Measurements from ENCODE around the gene DNAI7.

DNA sequence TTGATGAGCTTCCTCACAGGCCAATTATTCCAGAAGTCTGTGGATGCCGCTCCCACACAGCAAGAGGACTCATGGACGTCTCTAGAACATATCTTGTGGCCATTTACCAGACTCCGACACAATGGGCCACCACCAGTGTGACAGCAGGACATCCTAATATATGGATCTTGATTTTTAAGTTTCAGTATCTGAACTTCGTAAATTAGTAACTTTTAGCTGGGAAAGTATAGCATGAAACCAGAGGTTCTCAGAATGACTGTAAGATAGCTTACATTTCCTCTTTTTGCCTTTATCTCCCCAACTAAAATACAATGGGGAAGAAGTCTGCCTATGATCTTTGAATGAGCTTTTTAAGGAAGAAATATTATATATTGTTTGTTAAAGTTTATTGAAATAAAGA, 87.0 kb downstream of the DNAI7 start:
- TF ChIP-seq SUZ12 (IDR thresholded peaks at IDR 0.05) (no peak), TARDBP (IDR thresholded peaks at IDR 0.05) (no peak), SP1 (IDR thresholded peaks at IDR 0.05) (no peak), FOXA1 (IDR thresholded peaks at IDR 0.05) (no peak), BHLHE40 (IDR thresholded peaks at IDR 0.05; ENCODE audit: borderline replicate concordance) (no peak), LEF1 (IDR thresholded peaks at IDR 0.05; ENCODE audit: borderline replicate concordance) (no peak), FOXM1 (IDR thresholded peaks at IDR 0.05; ENCODE audit: borderline replicate concordance) (no peak), NFRKB (IDR thresholded peaks at IDR 0.05) (no peak), CTBP1 (IDR thresholded peaks at IDR 0.05; ENCODE audit: borderline replicate concordance) (no peak), ARNT (IDR thresholded peaks at IDR 0.05) (no peak), ZNF384 (IDR thresholded peaks at IDR 0.05) (no peak), L3MBTL2 (conservative IDR thresholded peaks at IDR 0.05) (no peak)
- TF ChIP-seq, protein P1, sequence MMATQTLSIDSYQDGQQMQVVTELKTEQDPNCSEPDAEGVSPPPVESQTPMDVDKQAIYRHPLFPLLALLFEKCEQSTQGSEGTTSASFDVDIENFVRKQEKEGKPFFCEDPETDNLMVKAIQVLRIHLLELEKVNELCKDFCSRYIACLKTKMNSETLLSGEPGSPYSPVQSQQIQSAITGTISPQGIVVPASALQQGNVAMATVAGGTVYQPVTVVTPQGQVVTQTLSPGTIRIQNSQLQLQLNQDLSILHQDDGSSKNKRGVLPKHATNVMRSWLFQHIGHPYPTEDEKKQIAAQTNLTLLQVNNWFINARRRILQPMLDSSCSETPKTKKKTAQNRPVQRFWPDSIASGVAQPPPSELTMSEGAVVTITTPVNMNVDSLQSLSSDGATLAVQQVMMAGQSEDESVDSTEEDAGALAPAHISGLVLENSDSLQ (IDR thresholded peaks at IDR 0.05) = no peak
